ENCODE data around the gene KANSL3. TPM values are rescaled to one million over a fixed set of nuclear protein-coding genes. Genes with fewer than 3 reads are reported as not detected.

The KANSL3 gene
- total and polyA plus RNA-seq, 7 donors: 25.9 to 101 (median 50.3) TPM

DNA sequence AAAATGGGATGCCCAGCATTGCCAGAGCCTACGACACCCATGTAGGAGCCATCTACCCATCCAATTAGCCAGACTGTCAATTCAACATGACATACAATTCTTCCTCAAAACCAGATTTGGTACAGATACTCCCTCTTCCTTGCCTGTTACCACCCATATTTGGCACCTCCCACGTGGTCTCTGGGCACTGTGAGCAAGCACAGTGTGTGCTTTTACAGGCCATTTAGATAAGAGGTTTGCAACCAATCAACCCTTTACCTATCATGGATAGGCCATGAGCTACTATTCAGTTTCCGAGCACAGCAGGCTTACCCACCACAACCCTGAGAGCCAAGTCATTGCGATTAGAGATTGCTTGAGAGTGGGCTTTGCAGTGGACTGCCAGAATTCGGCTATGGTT is 60.6 kb downstream of the KANSL3 start:
- Histone ChIP-seq H3K4me3 (no peak overlapping the region), H3K9me3 (no peaks in the 10 kb centered on the region), H3K36me3 (ENCODE audit: insufficient read depth in 1 of 2, low read depth in 1 of 2) (peaks cover 0 to 4% of the 10 kb centered on the region in 2 donors), H3K27ac (no peak overlapping the region), H3K4me1 (peaks cover 12% of the 10 kb centered on the region), H3K27me3 (ENCODE audit: insufficient read depth in 3 of 3, low read length in 2 of 3) (no peaks in the 10 kb centered on the region)
- intact Hi-C loops (cut with DNase I): no loop called here
- 69 to 88% (median 82%) methylated on average over 5 of the region's 5 CpGs for WGBS, 3 donors
- TF ChIP-seq, protein P1, sequence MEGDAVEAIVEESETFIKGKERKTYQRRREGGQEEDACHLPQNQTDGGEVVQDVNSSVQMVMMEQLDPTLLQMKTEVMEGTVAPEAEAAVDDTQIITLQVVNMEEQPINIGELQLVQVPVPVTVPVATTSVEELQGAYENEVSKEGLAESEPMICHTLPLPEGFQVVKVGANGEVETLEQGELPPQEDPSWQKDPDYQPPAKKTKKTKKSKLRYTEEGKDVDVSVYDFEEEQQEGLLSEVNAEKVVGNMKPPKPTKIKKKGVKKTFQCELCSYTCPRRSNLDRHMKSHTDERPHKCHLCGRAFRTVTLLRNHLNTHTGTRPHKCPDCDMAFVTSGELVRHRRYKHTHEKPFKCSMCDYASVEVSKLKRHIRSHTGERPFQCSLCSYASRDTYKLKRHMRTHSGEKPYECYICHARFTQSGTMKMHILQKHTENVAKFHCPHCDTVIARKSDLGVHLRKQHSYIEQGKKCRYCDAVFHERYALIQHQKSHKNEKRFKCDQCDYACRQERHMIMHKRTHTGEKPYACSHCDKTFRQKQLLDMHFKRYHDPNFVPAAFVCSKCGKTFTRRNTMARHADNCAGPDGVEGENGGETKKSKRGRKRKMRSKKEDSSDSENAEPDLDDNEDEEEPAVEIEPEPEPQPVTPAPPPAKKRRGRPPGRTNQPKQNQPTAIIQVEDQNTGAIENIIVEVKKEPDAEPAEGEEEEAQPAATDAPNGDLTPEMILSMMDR (IDR thresholded peaks at IDR 0.05): no peak
- no peak for ATAC-seq
- no peak for DNase-seq

DNA sequence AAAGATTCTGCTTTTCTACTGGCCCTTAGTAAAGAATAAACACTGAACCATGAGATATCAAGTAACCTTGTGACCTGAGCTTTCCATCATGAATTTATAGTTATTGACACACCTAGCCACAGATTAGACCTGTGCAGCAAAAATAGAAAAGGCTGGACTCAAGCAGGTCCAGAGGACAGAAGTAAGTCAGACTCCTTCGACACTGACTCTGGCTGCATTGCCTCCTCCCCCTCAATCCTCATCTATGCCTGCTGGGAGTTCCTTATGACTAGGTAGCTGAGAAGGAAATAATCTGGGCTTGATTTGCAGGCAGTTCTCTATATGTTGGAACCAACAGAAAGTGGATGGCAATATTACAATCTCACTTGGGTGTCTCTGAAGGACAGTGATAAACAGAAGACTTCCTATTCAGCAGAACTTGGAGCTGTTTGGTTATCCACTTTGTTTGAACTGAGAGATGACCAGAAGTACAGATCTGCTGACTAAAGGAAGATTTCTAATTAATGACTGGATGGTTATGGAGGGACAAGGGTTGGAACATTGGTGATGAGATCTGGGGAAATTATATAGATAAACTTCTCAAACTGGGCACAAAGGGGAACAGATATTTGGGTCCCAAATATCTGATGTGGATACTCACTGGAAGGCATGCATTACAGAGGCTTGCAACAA is 62.2 kb downstream of the KANSL3 start:
- intact Hi-C loops (cut with DNase I): no loop called here
- TF ChIP-seq, protein P1 (IDR thresholded peaks at IDR 0.05): no peak
- 37 to 69% (median 48%) methylated on average over 1 of the region's 1 CpG for WGBS, 3 donors
- no peak overlapping the region for H3K4me3 ChIP-seq
- H3K36me3 ChIP-seq (ENCODE audit: insufficient read depth in 1 of 2, low read depth in 1 of 2): peaks cover 0 to 4% of the 10 kb centered on the region in 2 donors
- H3K4me1 ChIP-seq: peaks cover 12% of the 10 kb centered on the region
- no peaks in the 10 kb centered on the region for H3K9me3 ChIP-seq
- no peak for ATAC-seq
- DNase-seq: no peak
- H3K27me3 ChIP-seq (ENCODE audit: insufficient read depth in 3 of 3, low read length in 2 of 3): no peaks in the 10 kb centered on the region
- H3K27ac ChIP-seq: no peak overlapping the region

DNA sequence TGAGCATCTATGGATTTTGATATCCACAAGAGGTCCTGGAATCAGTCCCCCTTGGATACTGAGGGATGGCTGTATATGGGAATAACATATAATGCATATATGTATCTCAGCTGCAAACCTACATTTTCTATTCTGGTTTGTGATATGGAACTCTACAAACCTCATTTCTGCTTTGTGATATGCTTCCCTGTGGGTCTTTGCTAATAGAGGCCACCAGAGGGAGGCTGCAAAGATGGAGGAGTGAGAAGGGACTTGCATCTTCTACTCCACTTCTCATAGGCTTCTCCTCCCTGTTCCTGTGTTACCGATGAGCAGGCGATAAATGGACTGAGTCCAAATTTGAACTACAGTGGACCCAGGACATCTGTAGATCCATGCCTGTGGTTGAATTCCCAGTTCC is 63.7 kb downstream of the KANSL3 start:
- TF ChIP-seq, protein P1 (IDR thresholded peaks at IDR 0.05): no peak
- Histone ChIP-seq H3K4me1 (peaks cover 12% of the 10 kb centered on the region), H3K4me3 (no peak overlapping the region), H3K36me3 (ENCODE audit: insufficient read depth in 1 of 2, low read depth in 1 of 2) (peaks cover 0 to 4% of the 10 kb centered on the region in 2 donors), H3K9me3 (no peaks in the 10 kb centered on the region), H3K27ac (no peak overlapping the region), H3K27me3 (ENCODE audit: insufficient read depth in 3 of 3, low read length in 2 of 3) (no peaks in the 10 kb centered on the region)
- no peak for DNase-seq
- ATAC-seq: no peak
- WGBS, 3 donors: 90 to 93% (median 92%) methylated on average over 2 of the region's 2 CpGs
- intact Hi-C loops (cut with DNase I): no loop called here

DNA sequence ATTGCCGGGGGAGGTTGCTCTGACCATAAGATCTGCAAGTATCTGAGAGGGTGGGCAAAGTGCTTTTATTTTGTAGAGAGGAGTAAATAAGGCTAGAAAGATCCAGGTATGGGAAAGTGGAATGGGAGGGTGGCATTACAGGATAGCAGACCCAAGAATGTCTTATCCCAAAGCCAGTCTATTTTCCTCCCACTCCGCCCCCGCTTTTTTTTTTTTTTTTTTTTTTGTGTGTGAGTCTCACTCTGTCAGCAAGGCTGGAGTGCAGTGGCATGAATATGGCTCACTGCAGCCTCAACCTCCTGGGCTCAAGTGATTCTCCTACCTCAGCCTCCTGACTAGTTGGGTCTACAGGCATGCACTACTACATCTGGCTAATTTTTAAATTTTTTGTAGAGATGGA is 70.0 kb downstream of the KANSL3 start:
- Histone ChIP-seq H3K27ac (no peak overlapping the region), H3K4me3 (no peak overlapping the region), H3K27me3 (ENCODE audit: insufficient read depth in 3 of 3, low read length in 2 of 3) (no peaks in the 10 kb centered on the region), H3K9me3 (no peaks in the 10 kb centered on the region), H3K36me3 (ENCODE audit: insufficient read depth in 1 of 2, low read depth in 1 of 2) (peaks cover 0 to 4% of the 10 kb centered on the region in 2 donors), H3K4me1 (no peaks in the 10 kb centered on the region)
- WGBS, 3 donors: 95 to 99% (median 97%) methylated on average over 3 of the region's 3 CpGs
- intact Hi-C loops (cut with DNase I): no loop called here
- ATAC-seq: no peak
- TF ChIP-seq, protein P1 (IDR thresholded peaks at IDR 0.05): no peak
- no peak for DNase-seq

DNA sequence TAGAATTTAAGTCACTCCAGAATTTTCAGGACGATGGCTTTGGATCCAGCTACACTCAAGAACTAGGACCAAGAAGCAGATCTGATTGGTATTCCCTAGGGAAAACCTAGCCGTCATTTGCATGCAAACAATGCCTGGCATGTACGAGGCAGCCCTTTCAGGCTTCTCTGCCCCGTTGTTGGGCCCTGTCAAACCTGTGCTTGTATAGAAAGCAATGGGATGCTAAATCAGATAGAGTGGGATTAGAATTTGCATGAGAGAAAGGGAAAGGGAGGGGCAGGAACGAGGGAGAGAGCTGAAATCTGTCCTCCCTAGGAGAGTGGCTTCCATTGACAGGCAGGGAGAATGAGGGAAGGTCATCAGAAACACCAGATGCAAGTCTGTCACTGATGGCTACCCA is 73.0 kb downstream of the KANSL3 start:
- intact Hi-C loops (cut with DNase I): no loop called here
- ATAC-seq (no peak), DNase-seq (no peak)
- Histone ChIP-seq H3K4me1 (no peaks in the 10 kb centered on the region), H3K27ac (no peak overlapping the region), H3K4me3 (no peak overlapping the region), H3K36me3 (ENCODE audit: insufficient read depth in 1 of 2, low read depth in 1 of 2) (no peaks in the 10 kb centered on the region), H3K27me3 (ENCODE audit: insufficient read depth in 3 of 3, low read length in 2 of 3) (no peaks in the 10 kb centered on the region), H3K9me3 (peaks cover 3% of the 10 kb centered on the region)
- WGBS, 3 donors: 57 to 62% (median 61%) methylated on average over 5 of the region's 5 CpGs
- TF ChIP-seq, protein P1 (IDR thresholded peaks at IDR 0.05): no peak
